ENCODE measurements around the gene ARL16. TPM values are rescaled to one million over a fixed set of nuclear protein-coding genes. Genes with fewer than 3 reads are reported as not detected.

The ARL16 gene
- polyA plus RNA-seq, 1 of the 3 experiments (the other 2 are of a cell fraction), result 148 TPM

DNA sequence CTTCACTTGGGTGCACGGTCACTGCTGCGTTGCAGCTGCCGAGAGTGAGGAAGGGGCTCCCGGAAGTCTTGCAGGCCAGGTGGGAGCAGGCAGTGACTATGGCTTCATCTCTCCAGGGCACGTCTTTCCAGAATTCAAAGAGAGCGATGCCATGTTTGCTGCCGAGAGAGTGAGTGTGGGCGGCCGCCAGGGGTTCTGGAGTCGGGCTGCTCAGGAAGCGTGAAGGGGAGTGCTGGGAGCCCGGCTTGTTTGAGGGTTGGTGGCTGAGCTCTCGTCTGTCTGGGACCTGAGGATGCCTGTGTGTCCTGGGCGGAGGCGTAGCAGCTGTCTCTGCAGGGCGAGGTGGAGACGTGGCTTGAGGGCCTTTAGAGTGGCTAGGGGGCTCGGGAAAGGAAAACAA, 6.5 kb upstream of the ARL16 start:
- 95% methylated on average over 18 of the region's 18 CpGs for WGBS (ENCODE audit: low lambda C conversion rate)
- Histone ChIP-seq H3K9me2 (no peaks in the 10 kb centered on the region), H3K9ac (no peak overlapping the region), H3K79me2 (ENCODE audit: insufficient read depth) (peaks cover 94% of the 10 kb centered on the region), H3K36me3 (replicated peaks in 1 of 2; ENCODE audit: control insufficient read depth in 1 of 2, insufficient read depth in 2 of 2, low read length in 1 of 2) (peaks cover 59 to 97% of the 10 kb centered on the region in 2 experiments), H2AFZ (ENCODE audit: low read depth) (no peak overlapping the region), H3K27me3 (ENCODE audit: insufficient read depth) (no peaks in the 10 kb centered on the region), H3K4me1 (ENCODE audit: control insufficient read depth in 1 of 2, insufficient read depth in 2 of 2, low read depth in 1 of 2, low read length in 1 of 2) (peaks cover 5 to 6% of the 10 kb centered on the region in 2 experiments; a peak in 1 of 4 replicates), H3K4me3 (ENCODE audit: low read depth in 2 of 2, low read length in 1 of 2) (no peak overlapping the region), H4K20me1 (ENCODE audit: insufficient read depth) (peaks cover 76% of the 10 kb centered on the region), H3K4me2 (no peak overlapping the region), H3K9me3 (no peaks in the 10 kb centered on the region), H3F3A (replicated peaks; ENCODE audit: insufficient read depth) (peaks cover 18% of the 10 kb centered on the region), H3K27ac (ENCODE audit: low read depth in 2 of 2, low read length in 1 of 2) (no peak overlapping the region)
- TF ChIP-seq TCF12 (IDR thresholded peaks at IDR 0.05) (no peak), REST (IDR thresholded peaks at IDR 0.05; ENCODE audit: low read depth, low read length) (no peak), USF1 (IDR thresholded peaks at IDR 0.05; ENCODE audit: borderline replicate concordance, low read depth) (no peak), GABPA (IDR thresholded peaks at IDR 0.05; ENCODE audit: low read depth) (no peak), TEAD4 (IDR thresholded peaks at IDR 0.05; ENCODE audit: borderline replicate concordance, insufficient read depth) (no peak), RFX5 (IDR thresholded peaks at IDR 0.05; ENCODE audit: low read length) (no peak), SMC3 (IDR thresholded peaks at IDR 0.05; ENCODE audit: low read depth, low read length) (no peak), FOXJ3 (CRISPR knock-in tag; IDR thresholded peaks at IDR 0.05) (no peak), TAF1 (IDR thresholded peaks at IDR 0.05; ENCODE audit: borderline replicate concordance, low read depth, low read length) (no peak), FOXM1 (IDR thresholded peaks at IDR 0.05; ENCODE audit: low read depth) (no peak), SIN3A (IDR thresholded peaks at IDR 0.05; ENCODE audit: borderline replicate concordance, low read depth, low read length) (no peak)
- DNase-seq, result no peak
- CTCF ChIA-PET, result interaction anchor here (1.0 to 1.1 kb wide), 3 partner anchors 12 to 14 kb away, joined by 3 read pairs; no protein-coding TSS in a partner anchor
- POLR2A ChIA-PET, result interaction anchor here (1.5 kb wide), 1 partner anchor 11 kb away, joined by 3 read pairs; no protein-coding TSS in a partner anchor

GRCh38 chr17:81688616-81689015, 5.0 kb upstream of the ARL16 start:
- Histone ChIP-seq H3K9me3 (no peaks in the 10 kb centered on the region), H3K79me2 (ENCODE audit: insufficient read depth) (peaks cover 96% of the 10 kb centered on the region), H4K20me1 (ENCODE audit: insufficient read depth) (peaks cover 82% of the 10 kb centered on the region), H3K36me3 (replicated peaks in 1 of 2; ENCODE audit: control insufficient read depth in 1 of 2, insufficient read depth in 2 of 2, low read length in 1 of 2) (peaks cover 56 to 82% of the 10 kb centered on the region in 2 experiments), H3K4me3 (ENCODE audit: low read depth in 2 of 2, low read length in 1 of 2) (no peak overlapping the region), H3F3A (replicated peaks; ENCODE audit: insufficient read depth) (peaks cover 18% of the 10 kb centered on the region), H2AFZ (ENCODE audit: low read depth) (no peak overlapping the region), H3K4me2 (no peak overlapping the region), H3K9me2 (no peaks in the 10 kb centered on the region), H3K27me3 (ENCODE audit: insufficient read depth) (no peaks in the 10 kb centered on the region), H3K9ac (no peak overlapping the region), H3K27ac (ENCODE audit: low read depth in 2 of 2, low read length in 1 of 2) (no peak overlapping the region), H3K4me1 (ENCODE audit: control insufficient read depth in 1 of 2, insufficient read depth in 2 of 2, low read depth in 1 of 2, low read length in 1 of 2) (peaks cover 9 to 14% of the 10 kb centered on the region in 2 experiments; a peak in 2 of 4 replicates)
- no peak for DNase-seq
- ChIA-PET POLR2A (no interaction called here), CTCF (no interaction called here)
- TF ChIP-seq, protein P1, sequence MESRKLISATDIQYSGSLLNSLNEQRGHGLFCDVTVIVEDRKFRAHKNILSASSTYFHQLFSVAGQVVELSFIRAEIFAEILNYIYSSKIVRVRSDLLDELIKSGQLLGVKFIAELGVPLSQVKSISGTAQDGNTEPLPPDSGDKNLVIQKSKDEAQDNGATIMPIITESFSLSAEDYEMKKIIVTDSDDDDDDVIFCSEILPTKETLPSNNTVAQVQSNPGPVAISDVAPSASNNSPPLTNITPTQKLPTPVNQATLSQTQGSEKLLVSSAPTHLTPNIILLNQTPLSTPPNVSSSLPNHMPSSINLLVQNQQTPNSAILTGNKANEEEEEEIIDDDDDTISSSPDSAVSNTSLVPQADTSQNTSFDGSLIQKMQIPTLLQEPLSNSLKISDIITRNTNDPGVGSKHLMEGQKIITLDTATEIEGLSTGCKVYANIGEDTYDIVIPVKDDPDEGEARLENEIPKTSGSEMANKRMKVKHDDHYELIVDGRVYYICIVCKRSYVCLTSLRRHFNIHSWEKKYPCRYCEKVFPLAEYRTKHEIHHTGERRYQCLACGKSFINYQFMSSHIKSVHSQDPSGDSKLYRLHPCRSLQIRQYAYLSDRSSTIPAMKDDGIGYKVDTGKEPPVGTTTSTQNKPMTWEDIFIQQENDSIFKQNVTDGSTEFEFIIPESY (IDR thresholded peaks at IDR 0.05; ENCODE audit: borderline replicate concordance, low read depth), result no peak
- TF ChIP-seq YY1 (IDR thresholded peaks at IDR 0.05; ENCODE audit: low read depth) (no peak), CTCF (IDR thresholded peaks at IDR 0.05) (no peak), POLR2AphosphoS5 (IDR thresholded peaks at IDR 0.05; ENCODE audit: low read depth, low read length) (no peak), FOSL2 (IDR thresholded peaks at IDR 0.05; ENCODE audit: borderline replicate concordance, low read depth) (no peak)
- TF ChIP-seq, protein P2, sequence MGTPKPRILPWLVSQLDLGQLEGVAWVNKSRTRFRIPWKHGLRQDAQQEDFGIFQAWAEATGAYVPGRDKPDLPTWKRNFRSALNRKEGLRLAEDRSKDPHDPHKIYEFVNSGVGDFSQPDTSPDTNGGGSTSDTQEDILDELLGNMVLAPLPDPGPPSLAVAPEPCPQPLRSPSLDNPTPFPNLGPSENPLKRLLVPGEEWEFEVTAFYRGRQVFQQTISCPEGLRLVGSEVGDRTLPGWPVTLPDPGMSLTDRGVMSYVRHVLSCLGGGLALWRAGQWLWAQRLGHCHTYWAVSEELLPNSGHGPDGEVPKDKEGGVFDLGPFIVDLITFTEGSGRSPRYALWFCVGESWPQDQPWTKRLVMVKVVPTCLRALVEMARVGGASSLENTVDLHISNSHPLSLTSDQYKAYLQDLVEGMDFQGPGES (IDR thresholded peaks at IDR 0.05; ENCODE audit: low read depth, low read length), result no peak
- WGBS (ENCODE audit: low lambda C conversion rate), result 94% methylated on average over 11 of the region's 14 CpGs
